OCI-LY1 (cell line): ENCODE results near the gene RIPK3.
"Not testable (repeated sequence)": the region's sequence is repeated elsewhere in the genome, so short reads cannot be mapped to it uniquely, and the experiment has no call there.

Experiments
- H2AFZ ChIP-seq: fragments of 200-600 bp; sonication (generic), shearing (Covaris generic); 2 replicates; pipeline ENCODE4 v1.6.0; 2014; ENCODE audit warnings: antibody characterized with exemption, mild to moderate bottlenecking, low read length
- H3F3A ChIP-seq: fragments of 200-600 bp; sonication (generic), shearing (Covaris generic); 2 replicates; pipeline ENCODE4 v1.6.0; 2014; ENCODE audit warnings: mild to moderate bottlenecking, antibody characterized with exemption, low read length, moderate library complexity; ENCODE audit not compliant: insufficient read depth
- H3K27ac ChIP-seq: fragments of 200-600 bp; sonication (generic); 2 replicates; pipeline ENCODE4 v1.5.1; 2014; ENCODE audit warnings: low read length, mixed run types, mild to moderate bottlenecking, low read depth; ENCODE audit not compliant: poor library complexity, severe bottlenecking
- H3K27me3 ChIP-seq: fragments of 200-600 bp; sonication (generic); 2 replicates; pipeline ENCODE4 v1.6.0; 2014; ENCODE audit warnings: antibody characterized with exemption, mild to moderate bottlenecking, low read length, moderate library complexity; ENCODE audit not compliant: insufficient read depth
- H3K36me3 ChIP-seq: fragments of 200-600 bp; sonication (generic); 2 replicates; pipeline ENCODE4 v1.6.1; 2014; ENCODE audit warnings: mild to moderate bottlenecking, antibody characterized with exemption, low read length, moderate library complexity, mixed read lengths; ENCODE audit not compliant: insufficient read depth
- H3K4me1 ChIP-seq: fragments of 200-600 bp; sonication (generic); 2 replicates; pipeline ENCODE4 v1.5.1; 2014; ENCODE audit warnings: mild to moderate bottlenecking, low read length, moderate library complexity; ENCODE audit not compliant: insufficient read depth, severe bottlenecking
- H3K4me2 ChIP-seq: fragments of 200-600 bp; sonication (generic), shearing (Covaris generic); 2 replicates; pipeline ENCODE4 v1.6.1; 2014; ENCODE audit warnings: low read length
- H3K4me3 ChIP-seq: fragments of 200-600 bp; sonication (generic); 2 replicates; pipeline ENCODE4 v1.5.1; 2014; ENCODE audit warnings: low read length, low read depth, mild to moderate bottlenecking, mixed read lengths; ENCODE audit not compliant: poor library complexity, severe bottlenecking
- H3K79me2 ChIP-seq: fragments of 200-600 bp; shearing (Covaris generic); 2 replicates; pipeline ENCODE4 v1.6.1; 2016; ENCODE audit warnings: mixed run types, low read length, mixed read lengths; ENCODE audit not compliant: insufficient read depth
- H3K9ac ChIP-seq: fragments of 200-600 bp; sonication (generic), shearing (Covaris generic); 2 replicates; pipeline ENCODE4 v1.6.1; 2014; ENCODE audit warnings: mild to moderate bottlenecking, low read length, mixed read lengths
- H3K9me2 ChIP-seq: fragments of 200-600 bp; sonication (generic), shearing (Covaris generic); 2 replicates; pipeline ENCODE4 v1.6.1; 2014; ENCODE audit warnings: low read depth, mild to moderate bottlenecking, low read length, mixed read lengths
- H3K9me3 ChIP-seq: fragments of 200-600 bp; shearing (Covaris generic); 2 replicates; pipeline ENCODE4 v1.6.1; 2014; ENCODE audit warnings: low read length, mixed read lengths
- H4K20me1 ChIP-seq: fragments of 200-600 bp; sonication (generic), shearing (Covaris generic); 2 replicates; pipeline ENCODE4 v1.6.0; 2016; ENCODE audit warnings: mild to moderate bottlenecking, low read length; ENCODE audit not compliant: insufficient read depth
- CTCF ChIP-seq: fragments of 200-600 bp; sonication (generic), shearing (Covaris generic); IDR thresholded peaks from 2 replicates; pipeline ENCODE4 v1.5.1; 2017; ENCODE audit warnings: mild to moderate bottlenecking, antibody characterized with exemption, low read length, moderate library complexity, mixed read lengths
- EZH2 ChIP-seq: fragments of 200-600 bp; sonication (generic), shearing (Covaris generic); IDR thresholded peaks from 2 replicates; pipeline ENCODE4 v1.8.0; 2017; ENCODE audit warnings: borderline replicate concordance, mixed run types, mild to moderate bottlenecking, antibody characterized with exemption, low read length, moderate library complexity, mixed read lengths

RIPK3 gene

GRCh38 chr14:24377126-24377525, 37.3 kb upstream of the RIPK3 start:
- H4K20me1 ChIP-seq: no peaks in the 10 kb centered on the region
- peaks cover 4% of the 10 kb centered on the region for H3K4me1 ChIP-seq
- H3K27ac ChIP-seq: no peak overlapping the region
- no peaks in the 10 kb centered on the region for H3K79me2 ChIP-seq
- H3F3A ChIP-seq: no peaks in the 10 kb centered on the region
- H3K9me3 ChIP-seq: no peaks in the 10 kb centered on the region
- H3K9ac ChIP-seq: no peak overlapping the region
- no peak for TF ChIP-seq EZH2
- no peak for TF ChIP-seq CTCF
- H3K4me3 ChIP-seq: no peak overlapping the region
- no peaks in the 10 kb centered on the region for H3K27me3 ChIP-seq
- H3K36me3 ChIP-seq: peaks cover 6% of the 10 kb centered on the region
- H3K4me2 ChIP-seq: no peak overlapping the region
- H2AFZ ChIP-seq: no peak overlapping the region
- H3K9me2 ChIP-seq: no peaks in the 10 kb centered on the region

- peaks cover 6% of the 10 kb centered on the region for H3K36me3 ChIP-seq
- H3K9ac ChIP-seq: no peak overlapping the region
- H3K27ac ChIP-seq: no peak overlapping the region
- H3K27me3 ChIP-seq: no peaks in the 10 kb centered on the region
- no peaks in the 10 kb centered on the region for H4K20me1 ChIP-seq
- no peaks in the 10 kb centered on the region for H3K9me2 ChIP-seq
- H3K4me3 ChIP-seq: no peak overlapping the region
- TF ChIP-seq EZH2: no peak
- no peak for TF ChIP-seq CTCF
- no peaks in the 10 kb centered on the region for H3K9me3 ChIP-seq
- H3K4me1 ChIP-seq: peaks cover 4% of the 10 kb centered on the region
- H3K79me2 ChIP-seq: no peaks in the 10 kb centered on the region
- H2AFZ ChIP-seq: no peak overlapping the region
- no peak overlapping the region for H3K4me2 ChIP-seq
- H3F3A ChIP-seq: no peaks in the 10 kb centered on the region
These were observed 36.8 kb upstream of the RIPK3 start for GRCh38 chr14:24376448-24377070.

GRCh38 chr14:24372701-24373416, 33.1 kb upstream of the RIPK3 start:
- H3K9me2 ChIP-seq: no peaks in the 10 kb centered on the region
- H3K4me2 ChIP-seq: no peak overlapping the region
- no peak overlapping the region for H2AFZ ChIP-seq
- no peak overlapping the region for H3K9ac ChIP-seq
- peaks cover 23% of the 10 kb centered on the region for H3K4me1 ChIP-seq
- no peaks in the 10 kb centered on the region for H4K20me1 ChIP-seq
- no peaks in the 10 kb centered on the region for H3F3A ChIP-seq
- H3K27ac ChIP-seq: no peak overlapping the region
- no peaks in the 10 kb centered on the region for H3K79me2 ChIP-seq
- H3K4me3 ChIP-seq: no peak overlapping the region
- H3K9me3 ChIP-seq: no peaks in the 10 kb centered on the region
- TF ChIP-seq EZH2 (no peak), CTCF (no peak)
- H3K27me3 ChIP-seq: no peaks in the 10 kb centered on the region
- H3K36me3 ChIP-seq: peaks cover 6% of the 10 kb centered on the region

- H3K9me3 ChIP-seq, H3K4me2 ChIP-seq, H3K9me2 ChIP-seq, H3K79me2 ChIP-seq, H3K27me3 ChIP-seq, H2AFZ ChIP-seq, H3K36me3 ChIP-seq, H3K9ac ChIP-seq, H4K20me1 ChIP-seq, H3F3A ChIP-seq, H3K4me3 ChIP-seq: not testable (repeated sequence)
- Histone ChIP-seq H3K4me1 (peaks cover 29% of the 10 kb centered on the region), H3K27ac (peak overlapping the region; percentile 40)
These were observed 31.8 kb upstream of the RIPK3 start for GRCh38 chr14:24371605-24372004.
